ENCODE measurements around the gene ZNF775.

DNA sequence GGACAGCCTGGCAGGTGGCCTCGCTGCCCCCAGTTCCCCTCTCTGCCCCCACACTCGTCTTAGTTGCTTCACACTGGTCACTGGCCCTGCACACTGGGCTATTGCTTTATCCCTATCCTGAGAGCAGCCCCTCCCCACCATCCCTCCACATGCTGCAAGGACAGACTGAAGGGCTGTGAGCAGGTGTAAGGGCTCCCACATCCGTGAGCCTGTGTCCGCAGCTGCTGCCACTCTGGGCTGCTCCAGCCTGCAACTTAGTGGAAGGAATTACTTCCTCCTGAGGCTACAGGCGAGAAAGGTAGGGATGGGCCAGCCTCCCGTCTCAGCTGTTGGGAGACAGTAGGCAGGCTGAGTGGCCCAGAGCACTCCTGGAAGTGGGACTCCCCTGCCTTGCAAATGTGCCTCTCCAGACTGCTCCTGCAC lies 41.5 kb upstream of the ZNF775 start:
- TF ChIP-seq FOXK2 (IDR thresholded peaks at IDR 0.05), result no peak
- no peak for TF ChIP-seq PKNOX1 (IDR thresholded peaks at IDR 0.05)
